GM21390 (cell line): Measurements from ENCODE around the gene ACTL6A.

Source experiments
- ATAC-seq: cut with Tn5 transposase; IDR thresholded peaks from one replicate; pipeline ENCODE4 v1.9.1; 2021; ENCODE audit not compliant: unreplicated experiment

ACTL6A gene

DNA sequence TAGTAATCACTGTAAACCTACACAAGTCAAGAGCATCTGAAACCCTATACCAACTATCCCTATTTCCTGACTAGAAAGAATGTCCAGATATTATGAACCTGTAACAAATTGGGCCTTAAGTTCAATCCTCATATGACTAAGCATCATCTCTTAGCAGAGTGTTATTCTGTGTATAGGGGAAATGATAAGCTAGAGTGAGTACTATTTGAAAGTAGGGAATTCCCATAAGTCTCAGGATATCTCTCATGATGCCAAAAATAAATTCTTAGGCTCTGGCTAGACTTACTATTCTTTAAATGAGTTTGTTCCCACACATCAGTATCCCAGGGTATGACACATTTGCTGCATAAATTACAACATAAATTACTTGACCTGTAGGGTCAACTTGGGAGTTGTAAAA is 26.4 kb downstream of the ACTL6A start:
- peak; percentile 53 for ATAC-seq

- ATAC-seq, result no peak
Observed at GRCh38 chr3:179590669-179591068, 27.9 kb downstream of the ACTL6A start.

- ATAC-seq, result no peak
Observed at GRCh38 chr3:179591313-179591712, 28.6 kb downstream of the ACTL6A start.

GRCh38 chr3:179599531-179599930 is 36.8 kb downstream of the ACTL6A start:
- ATAC-seq, result no peak

GRCh38 chr3:179603321-179603720 is 40.6 kb downstream of the ACTL6A start:
- ATAC-seq, result no peak

- ATAC-seq, result no peak
Observed at GRCh38 chr3:179603831-179604230, 41.1 kb downstream of the ACTL6A start.

- peak; percentile 97 for ATAC-seq
Observed at GRCh38 chr3:179604321-179605078, 41.8 kb downstream of the ACTL6A start, which contains the start of the genes MRPL47 and NDUFB5. TSS of gene MRPL47 (minus strand) at chr3:179604638. CDS start at chr3:179604624, 14 bp downstream. TSS of gene NDUFB5 (plus strand) at chr3:179604794. CDS start at chr3:179604816, 22 bp downstream.

GRCh38 chr3:179606534-179607085 is 43.9 kb downstream of the ACTL6A start:
- no peak for ATAC-seq

DNA sequence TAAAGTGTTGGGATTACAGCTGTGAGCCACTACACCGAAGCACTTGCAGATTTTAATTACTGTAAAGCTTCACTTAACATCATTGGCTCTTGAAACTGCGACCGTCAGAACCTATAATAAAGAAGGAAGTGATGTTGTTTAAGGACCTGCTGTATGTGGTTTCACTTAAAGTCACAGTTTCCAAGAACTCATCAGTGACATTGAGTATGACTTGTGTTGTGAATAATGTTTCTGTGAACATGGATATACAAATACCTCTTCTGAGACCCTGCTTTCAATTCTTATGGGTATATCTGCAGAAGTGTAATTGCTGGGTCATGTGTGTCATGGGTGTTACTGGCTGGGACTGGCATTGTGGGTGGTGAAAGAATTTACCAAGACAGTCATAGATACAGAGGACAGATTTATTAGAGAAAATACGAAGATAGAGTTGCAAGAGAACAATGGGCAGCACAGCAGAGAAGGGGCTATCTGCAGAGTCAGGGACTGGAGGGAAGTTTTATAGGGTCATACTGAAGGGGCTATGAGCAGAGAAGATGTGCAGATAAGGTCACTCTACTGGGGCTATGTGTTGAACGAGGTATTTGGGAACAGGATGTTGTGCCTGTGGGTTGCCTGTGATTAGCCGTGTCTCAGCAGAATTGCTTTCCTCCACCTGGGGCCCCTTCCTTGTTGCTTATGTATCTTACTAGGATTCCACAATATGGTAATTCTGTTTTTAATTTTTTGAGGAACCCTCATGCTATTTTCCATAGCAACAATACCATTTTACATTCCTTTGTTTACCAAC is 46.4 kb downstream of the ACTL6A start:
- peak; percentile 54 for ATAC-seq

DNA sequence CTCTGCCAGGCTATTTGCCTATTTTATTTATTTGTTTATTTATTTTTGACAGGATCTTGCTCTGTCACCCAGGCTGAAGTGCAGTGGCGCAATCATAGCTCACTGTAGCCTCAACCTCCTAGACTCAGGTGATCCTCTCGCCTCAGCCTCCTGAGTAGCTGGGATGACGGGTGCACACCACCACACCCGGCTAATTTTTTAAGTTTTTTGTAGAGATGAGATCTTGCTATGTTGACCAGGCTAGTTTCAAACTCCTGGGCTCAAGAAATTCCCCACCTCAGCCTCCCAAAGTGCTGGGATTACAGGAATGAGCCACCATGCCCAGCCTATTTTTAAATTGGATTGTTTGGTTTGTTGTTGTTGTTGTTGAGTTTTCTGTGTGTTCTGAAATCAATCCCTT is 47.3 kb downstream of the ACTL6A start:
- no peak for ATAC-seq

GRCh38 chr3:179613807-179614206 is 51.1 kb downstream of the ACTL6A start:
- ATAC-seq, result no peak

DNA sequence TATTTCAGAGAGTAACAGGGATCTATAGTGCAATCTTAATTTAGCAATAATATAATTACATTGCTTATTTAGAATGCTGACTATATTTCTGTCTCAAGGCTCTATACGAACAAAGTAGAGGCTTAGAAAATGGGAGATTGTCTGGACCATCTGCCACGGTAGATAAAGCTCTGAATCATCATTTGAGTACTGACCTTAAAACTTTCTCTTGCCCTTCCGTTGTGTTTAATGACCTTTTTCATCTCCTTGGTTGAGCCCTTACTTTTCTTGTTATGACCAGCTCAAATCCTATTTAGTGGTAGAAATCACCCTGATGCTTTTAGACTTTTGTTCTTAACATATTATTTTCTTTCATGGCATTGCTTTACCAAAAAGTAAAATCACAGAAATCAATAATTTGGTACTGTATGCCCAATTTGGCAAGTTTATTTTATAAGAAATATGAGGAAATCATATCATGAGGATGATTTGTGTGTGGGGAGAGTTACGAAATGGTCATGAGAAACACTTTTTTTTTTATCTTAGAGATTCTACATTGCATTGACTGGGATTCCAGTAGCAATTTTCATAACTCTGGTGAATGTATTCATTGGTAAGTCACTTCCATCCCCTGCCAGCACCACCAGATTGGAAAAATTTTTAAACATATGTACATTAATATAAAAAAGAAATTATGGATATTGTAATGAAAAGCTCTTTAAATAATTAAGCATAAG is 52.9 kb downstream of the ACTL6A start:
- ATAC-seq, result no peak

DNA sequence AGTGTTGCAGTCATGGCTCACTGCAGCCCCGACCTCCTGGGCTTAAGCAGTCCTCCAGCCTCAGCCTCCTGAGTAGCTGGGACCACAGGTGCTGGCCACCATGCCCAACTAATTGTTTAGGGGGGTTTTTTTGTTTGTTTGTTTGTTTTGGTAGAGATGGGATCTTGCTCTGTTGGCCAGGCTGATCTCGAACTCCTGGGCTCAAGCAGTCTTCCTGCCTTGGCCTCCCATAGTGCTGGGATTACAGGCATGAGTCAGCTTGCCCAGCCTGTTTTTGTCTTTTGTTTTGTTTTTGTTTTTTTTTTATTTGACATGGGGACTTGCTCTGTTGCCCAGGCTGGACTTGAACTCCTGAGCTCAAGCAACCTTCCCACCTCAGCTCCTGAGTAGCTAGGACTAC is 59.3 kb downstream of the ACTL6A start:
- ATAC-seq, result no peak

DNA sequence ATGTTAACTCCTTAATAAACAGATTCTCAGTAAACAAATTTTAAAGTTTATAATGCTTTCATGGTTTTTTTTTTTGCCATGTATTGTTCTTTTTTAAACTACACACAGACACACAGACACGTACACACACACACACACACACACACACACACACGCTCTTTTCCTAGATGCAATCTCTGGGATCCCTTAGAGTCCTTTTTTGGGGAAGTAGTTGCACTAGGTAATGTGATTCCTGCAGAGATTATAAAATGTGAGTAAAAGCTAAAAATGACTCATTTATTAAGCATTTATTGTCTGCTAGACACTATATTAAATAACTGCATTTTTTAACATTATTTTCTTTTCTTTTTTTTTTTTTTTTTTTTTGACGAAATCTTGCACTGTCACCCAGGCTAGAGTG is 61.7 kb downstream of the ACTL6A start:
- ATAC-seq, result no peak

DNA sequence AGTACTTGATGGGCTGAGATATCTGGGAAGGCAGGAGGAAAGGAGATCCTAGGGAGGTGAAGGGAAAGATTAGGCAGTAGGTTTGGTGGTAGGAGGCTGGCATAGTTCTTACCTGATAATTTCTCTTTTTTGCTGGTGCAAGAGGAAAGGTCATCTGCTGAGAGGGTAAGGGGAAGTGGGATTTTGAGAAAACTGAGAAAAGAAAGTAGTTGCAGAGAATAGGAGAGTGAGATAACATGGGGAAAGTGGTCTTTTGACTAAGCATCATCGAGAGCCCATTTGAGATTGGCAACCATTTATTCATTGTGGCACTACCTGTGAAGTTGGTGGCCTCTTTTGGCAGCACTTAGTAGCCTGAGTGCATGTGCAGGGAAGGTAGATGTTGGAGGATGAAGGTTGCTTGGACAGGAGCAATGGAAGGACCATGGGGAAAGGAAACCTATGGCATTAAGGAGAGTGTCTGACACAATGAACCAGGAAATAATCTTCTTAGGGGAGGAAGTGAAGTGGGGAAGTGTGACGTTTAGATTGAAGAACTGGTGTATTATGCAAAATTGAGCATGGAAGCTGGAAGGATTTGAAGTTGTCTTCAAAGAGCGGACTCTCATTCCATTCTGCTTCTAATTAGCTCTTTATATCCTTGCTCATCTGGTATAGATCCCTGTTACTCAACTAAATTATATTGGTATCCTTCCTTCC is 68.2 kb downstream of the ACTL6A start:
- no peak for ATAC-seq
